GM18511 (cell line): ENCODE results near the gene GPR37L1.
"Not testable (repeated sequence)": the region's sequence is repeated elsewhere in the genome, so short reads cannot be mapped to it uniquely, and the experiment has no call there.

Experiments
- ATAC-seq: cut with Tn5 transposase; IDR thresholded peaks from one replicate; pipeline ENCODE4 v1.9.1; 2021; ENCODE audit warnings: mild to moderate bottlenecking, moderate library complexity; ENCODE audit not compliant: unreplicated experiment

GPR37L1 gene

GRCh38 chr1:202167054-202167453 lies 44.3 kb downstream of the GPR37L1 start:
- ATAC-seq, result not testable (repeated sequence)

- ATAC-seq, result no peak
Observed at GRCh38 chr1:202167708-202168415, 45.1 kb downstream of the GPR37L1 start.

- ATAC-seq, result no peak
Observed at GRCh38 chr1:202168861-202169260, 46.1 kb downstream of the GPR37L1 start.

- no peak for ATAC-seq
Observed at GRCh38 chr1:202170726-202171125, 48.0 kb downstream of the GPR37L1 start.

GRCh38 chr1:202171292-202172014 lies 48.7 kb downstream of the GPR37L1 start:
- ATAC-seq, result no peak

- ATAC-seq, result no peak
Observed at GRCh38 chr1:202172015-202172355, 49.3 kb downstream of the GPR37L1 start.

GRCh38 chr1:202173993-202174392 lies 51.3 kb downstream of the GPR37L1 start:
- no peak for ATAC-seq

- ATAC-seq, result no peak
Observed at GRCh38 chr1:202176949-202177927, 54.5 kb downstream of the GPR37L1 start.

- no peak for ATAC-seq
Observed at GRCh38 chr1:202179828-202180750, 57.4 kb downstream of the GPR37L1 start.

- not testable (repeated sequence) for ATAC-seq
Observed at GRCh38 chr1:202180751-202181139, 58.0 kb downstream of the GPR37L1 start.

GRCh38 chr1:202181586-202181985 lies 58.9 kb downstream of the GPR37L1 start:
- no peak for ATAC-seq

GRCh38 chr1:202182040-202182877 lies 59.5 kb downstream of the GPR37L1 start:
- ATAC-seq, result no peak
